Measurements from ENCODE around the gene CREB3L2. TPM values are rescaled to one million over a fixed set of nuclear protein-coding genes. Genes with fewer than 3 reads are reported as not detected.
"Not testable (repeated sequence)": the region's sequence is repeated elsewhere in the genome, so short reads cannot be mapped to it uniquely, and the experiment has no call there.

Gene CREB3L2
- total RNA-seq, 2 experiments from 2014 or later = 23.7 to 27.2 TPM

- ChIA-PET POLR2A (interaction anchor here (0.8 kb wide), 1 partner anchor 114 kb away, joined by 3 read pairs; no protein-coding TSS in a partner anchor), CTCF (interaction anchor here (2.5 kb wide), 1 partner anchor 12 kb away, joined by 10 read pairs; the partner anchor contains the start of gene CREB3L2)
These were observed 12.8 kb upstream of the CREB3L2 start for GRCh38 chr7:138014686-138015085.

- CTCF ChIA-PET = not testable (repeated sequence)
- POLR2A ChIA-PET = interaction anchor here (0.8 kb wide), 1 partner anchor 114 kb away, joined by 3 read pairs; no protein-coding TSS in a partner anchor
These were observed 12.3 kb upstream of the CREB3L2 start for GRCh38 chr7:138014201-138014600.

GRCh38 chr7:138009350-138009653 lies 7.4 kb upstream of the CREB3L2 start:
- ChIA-PET CTCF (interaction anchor here (0.7 to 5.2 kb wide), 7 partner anchors 19 to 353 kb away, joined by 3 to 53 read pairs (median 3); no protein-coding TSS in a partner anchor), POLR2A (no interaction called here)

- POLR2A ChIA-PET = no interaction called here
These were observed 6.9 kb upstream of the CREB3L2 start for GRCh38 chr7:138008588-138009349.

GRCh38 chr7:138008019-138008587 lies 6.2 kb upstream of the CREB3L2 start:
- ChIA-PET CTCF (interaction anchor here (1.1 to 5.2 kb wide), 5 partner anchors 10 to 352 kb away, joined by 3 to 53 read pairs (median 4); no protein-coding TSS in a partner anchor), POLR2A (no interaction called here)

More at GRCh38 chr7:138008588-138009349, 6.9 kb upstream of the CREB3L2 start:
- CTCF ChIA-PET = interaction anchor here (0.7 to 5.2 kb wide), 8 partner anchors 18 to 352 kb away, joined by 3 to 53 read pairs (median 4); no protein-coding TSS in a partner anchor

GRCh38 chr7:138006106-138006505 lies 4.2 kb upstream of the CREB3L2 start:
- CTCF ChIA-PET = interaction anchor here (1.4 kb wide), 1 partner anchor 106 kb away, joined by 7 read pairs; no protein-coding TSS in a partner anchor
- POLR2A ChIA-PET = no interaction called here

GRCh38 chr7:138004936-138005335 lies 3.0 kb upstream of the CREB3L2 start:
- CTCF ChIA-PET = no interaction called here
- POLR2A ChIA-PET = no interaction called here

GRCh38 chr7:138004046-138004445 lies 2.2 kb upstream of the CREB3L2 start:
- POLR2A ChIA-PET = no interaction called here
- CTCF ChIA-PET = interaction anchor here (1.1 kb wide), 1 partner anchor 12 kb away, joined by 3 read pairs; no protein-coding TSS in a partner anchor

- POLR2A ChIA-PET = interaction anchor here (0.6 kb wide), 1 partner anchor 1855 kb away, joined by 3 read pairs; no protein-coding TSS in a partner anchor
- CTCF ChIA-PET = interaction anchor here (0.7 to 2.2 kb wide), 7 partner anchors 9 to 1155 kb away, joined by 3 to 11 read pairs (median 5); no protein-coding TSS in a partner anchor
These were observed 923 bp upstream of the CREB3L2 start for GRCh38 chr7:138002828-138003189.

- CTCF ChIA-PET = interaction anchor here (0.6 to 2.2 kb wide), 9 partner anchors 9 to 1115 kb away, joined by 3 to 11 read pairs (median 3); no protein-coding TSS in a partner anchor
- POLR2A ChIA-PET = interaction anchor here (0.6 kb wide), 1 partner anchor 1854 kb away, joined by 3 read pairs; no protein-coding TSS in a partner anchor
These were observed 376 bp upstream of the CREB3L2 start for GRCh38 chr7:138002096-138002827.

GRCh38 chr7:138000081-138000701 lies 1.7 kb downstream of the CREB3L2 start:
- ChIA-PET CTCF (interaction anchor here (0.6 to 2.0 kb wide), 2 partner anchors 9 to 97 kb away, joined by 3 to 6 read pairs; no protein-coding TSS in a partner anchor), POLR2A (no interaction called here)

- CTCF ChIA-PET = interaction anchor here (1.1 to 2.0 kb wide), 3 partner anchors 32 to 99 kb away, joined by 3 to 6 read pairs (median 4); no protein-coding TSS in a partner anchor
These were observed 2.3 kb downstream of the CREB3L2 start for GRCh38 chr7:137999496-138000080.

GRCh38 chr7:137998250-137998649 lies 3.6 kb downstream of the CREB3L2 start:
- ChIA-PET CTCF (interaction anchor here (0.7 to 2.0 kb wide), 2 partner anchors 9 to 96 kb away, joined by 3 to 6 read pairs; no protein-coding TSS in a partner anchor), POLR2A (no interaction called here)

More at GRCh38 chr7:137999496-138000080, 2.3 kb downstream of the CREB3L2 start:
- POLR2A ChIA-PET = no interaction called here

GRCh38 chr7:137996871-137997270 lies 5.0 kb downstream of the CREB3L2 start:
- ChIA-PET CTCF (no interaction called here), POLR2A (no interaction called here)

GRCh38 chr7:137996386-137996851 lies 5.5 kb downstream of the CREB3L2 start:
- ChIA-PET CTCF (no interaction called here), POLR2A (no interaction called here)

GRCh38 chr7:137994216-137994615 lies 7.7 kb downstream of the CREB3L2 start:
- ChIA-PET CTCF (no interaction called here), POLR2A (no interaction called here)

GRCh38 chr7:137993395-137993743 lies 8.5 kb downstream of the CREB3L2 start:
- POLR2A ChIA-PET = no interaction called here
- CTCF ChIA-PET = no interaction called here

- CTCF ChIA-PET = interaction anchor here (0.8 kb wide), 1 partner anchor 11 kb away, joined by 3 read pairs; no protein-coding TSS in a partner anchor
- POLR2A ChIA-PET = no interaction called here
These were observed 9.1 kb downstream of the CREB3L2 start for GRCh38 chr7:137992550-137993394.
